GM19240 (cell line): ENCODE results near the gene PHACTR1.

ENCODE experiments used
- DNase-seq: peaks from one replicate; pipeline ENCODE4 v3.0.0; 2011; ENCODE audit warnings: low spot score; ENCODE audit not compliant: insufficient read length

Gene PHACTR1

DNA sequence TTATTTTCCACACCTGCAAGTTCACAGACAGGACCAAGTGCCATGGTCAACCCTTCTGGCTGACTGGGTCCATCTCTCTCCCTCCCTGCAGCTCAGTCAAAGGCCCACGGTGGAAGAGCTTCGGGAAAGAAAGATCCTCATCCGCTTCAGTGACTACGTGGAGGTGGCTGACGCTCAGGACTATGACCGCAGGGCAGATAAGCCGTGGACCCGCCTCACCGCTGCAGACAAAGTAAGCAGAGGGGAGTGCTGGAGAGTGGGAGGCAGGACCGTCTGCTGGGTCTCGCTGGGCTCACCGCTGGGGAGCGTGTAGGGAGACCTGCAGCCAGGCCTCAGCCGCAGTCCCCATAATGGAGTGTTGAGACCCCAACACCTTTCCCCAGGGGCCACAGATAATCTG, 566.8 kb downstream of the PHACTR1 start:
- DNase-seq = no peak

- no peak for DNase-seq
Observed at GRCh38 chr6:13284646-13285045, 568.1 kb downstream of the PHACTR1 start.

DNA sequence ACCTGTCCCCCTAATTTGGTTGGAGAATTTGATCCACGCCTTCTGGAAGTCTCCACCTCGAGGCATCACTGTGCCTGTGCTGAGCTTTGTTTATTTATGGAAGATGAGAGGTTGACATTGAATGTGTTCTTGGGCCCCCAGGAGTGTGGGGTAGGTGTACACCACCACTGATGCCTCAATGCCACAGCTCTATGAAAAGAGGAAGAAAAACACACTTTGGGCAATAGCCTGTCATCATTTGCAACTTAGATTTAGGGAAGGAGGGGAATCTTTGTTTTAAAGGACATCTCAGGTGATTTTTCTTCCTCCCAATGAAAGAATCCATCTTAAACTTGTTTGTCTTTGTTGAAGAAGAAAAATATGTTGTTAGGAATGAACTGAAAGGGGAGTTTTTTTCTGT, 569.1 kb downstream of the PHACTR1 start:
- no peak for DNase-seq

DNA sequence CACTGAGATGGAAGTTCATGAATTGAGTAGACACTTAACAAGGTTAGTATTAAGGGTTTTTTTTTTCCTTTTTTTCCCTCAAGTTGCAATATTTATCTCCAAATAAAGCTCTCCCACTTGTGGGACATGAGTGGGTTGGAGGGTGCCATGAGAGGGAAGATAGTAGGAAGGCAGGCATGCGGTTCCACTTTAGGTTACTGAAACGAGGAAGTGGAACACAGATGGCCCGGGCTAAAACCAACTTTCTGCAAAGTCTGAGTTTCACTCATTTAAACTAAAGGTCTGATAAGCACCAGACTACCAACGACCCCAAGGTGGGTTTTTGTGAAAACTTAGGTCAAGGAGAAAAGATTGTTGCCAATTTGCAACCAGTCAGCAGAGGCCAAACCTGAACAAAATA, 569.6 kb downstream of the PHACTR1 start:
- DNase-seq = no peak

DNA sequence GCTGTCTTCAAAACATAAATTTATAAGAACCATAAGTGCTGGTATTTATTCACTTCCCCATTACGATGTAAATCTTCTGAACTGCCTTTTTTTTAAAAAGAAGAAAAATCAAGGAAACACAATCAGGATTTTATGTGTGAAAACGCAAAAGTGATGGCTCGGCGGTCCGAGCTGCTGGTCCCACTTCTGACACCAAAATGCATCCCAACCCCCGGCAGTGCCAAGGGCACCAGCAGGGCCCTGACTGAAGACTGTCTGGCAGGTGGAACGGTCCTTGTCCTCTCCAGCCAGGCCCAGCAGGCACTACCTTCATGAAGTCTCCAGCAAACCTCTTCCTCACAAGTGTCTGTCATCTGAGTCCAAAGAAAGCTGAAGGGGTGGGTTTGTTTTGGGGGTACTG, 570.5 kb downstream of the PHACTR1 start:
- no peak for DNase-seq

DNA sequence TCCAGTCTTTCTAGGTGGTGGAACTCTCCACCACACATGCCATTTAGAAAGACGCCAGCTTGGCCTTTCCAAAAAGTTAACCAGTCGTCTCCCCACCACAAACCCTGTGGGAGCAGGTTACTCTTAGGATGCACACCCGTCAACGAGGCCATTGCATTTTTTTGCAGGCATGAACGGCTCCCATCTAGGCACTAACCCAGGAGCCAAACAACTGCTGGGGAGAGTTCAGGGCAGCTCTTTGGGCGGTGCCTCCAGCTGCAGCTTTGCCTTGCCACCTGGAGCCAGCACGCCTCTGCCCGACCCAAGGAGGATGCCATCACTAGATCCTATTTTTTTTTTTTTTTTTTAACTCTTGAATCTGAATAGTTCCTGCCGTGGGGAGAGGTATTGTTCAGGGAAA, 571.9 kb downstream of the PHACTR1 start:
- no peak for DNase-seq

- no peak for DNase-seq
Observed at GRCh38 chr6:13288969-13289391, 572.4 kb downstream of the PHACTR1 start.

DNA sequence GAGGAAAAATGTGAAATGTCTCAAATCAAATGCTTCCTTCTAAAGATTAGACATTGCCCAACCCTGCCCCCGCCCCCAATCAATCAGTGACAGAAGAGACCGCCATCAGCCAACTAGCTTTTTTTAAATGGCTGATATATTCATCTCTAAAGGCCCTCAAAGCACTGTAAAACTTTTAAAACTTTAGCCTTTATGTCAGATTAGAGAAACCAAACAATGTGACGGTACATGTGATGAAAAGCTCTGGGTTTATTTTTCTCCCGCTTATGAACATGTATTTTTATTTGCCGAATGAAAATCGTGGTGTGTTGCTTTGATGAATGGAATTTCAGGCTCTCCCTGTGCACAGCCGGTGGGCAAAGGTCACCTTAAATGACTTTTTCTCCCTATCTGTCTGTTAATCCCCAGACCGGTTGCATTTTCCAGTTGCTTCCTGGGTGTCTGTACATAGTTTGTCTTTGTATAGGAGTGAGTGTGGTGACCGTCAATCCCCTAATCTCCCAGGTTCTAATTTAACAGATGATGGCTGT, 573.3 kb downstream of the PHACTR1 start:
- DNase-seq = no peak

DNA sequence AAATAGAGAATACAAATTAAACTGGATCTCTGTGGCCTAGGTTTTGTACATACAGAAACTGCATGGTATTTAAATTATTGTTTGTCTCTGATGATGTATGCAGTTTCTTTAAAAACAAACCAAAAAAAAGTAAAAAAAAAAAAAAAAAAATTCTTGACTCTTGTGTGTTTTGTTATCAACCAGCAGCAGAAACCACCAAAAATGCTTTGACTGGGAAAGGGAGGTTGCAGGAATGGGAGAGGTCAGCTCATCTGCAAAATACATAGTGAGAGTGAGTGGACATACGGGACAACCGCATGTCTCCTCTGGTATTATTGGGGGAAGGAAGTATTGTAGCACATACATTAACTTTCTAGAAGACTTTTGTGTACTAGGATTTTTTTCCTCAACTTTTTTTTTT, 573.8 kb downstream of the PHACTR1 start:
- DNase-seq = no peak

DNA sequence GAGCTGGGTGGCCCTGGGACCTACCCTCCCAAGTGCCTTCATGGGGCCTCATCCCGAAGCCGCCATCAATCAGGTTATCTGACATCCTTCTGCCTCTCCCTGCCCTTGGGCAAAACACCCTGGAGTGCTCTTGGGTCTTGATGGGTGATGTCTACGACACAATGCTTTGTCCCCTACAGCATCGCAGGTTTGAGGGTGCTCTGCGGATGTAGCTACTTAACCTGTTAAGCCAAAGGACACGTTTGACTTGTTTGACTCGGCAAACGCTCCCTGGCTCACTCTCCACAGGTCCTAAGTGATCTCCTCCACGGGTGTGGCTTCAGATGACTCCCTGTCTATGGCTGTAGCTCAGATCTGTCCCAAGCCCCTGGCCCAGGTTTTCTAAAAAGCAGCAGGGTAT, 576.2 kb downstream of the PHACTR1 start:
- no peak for DNase-seq

DNA sequence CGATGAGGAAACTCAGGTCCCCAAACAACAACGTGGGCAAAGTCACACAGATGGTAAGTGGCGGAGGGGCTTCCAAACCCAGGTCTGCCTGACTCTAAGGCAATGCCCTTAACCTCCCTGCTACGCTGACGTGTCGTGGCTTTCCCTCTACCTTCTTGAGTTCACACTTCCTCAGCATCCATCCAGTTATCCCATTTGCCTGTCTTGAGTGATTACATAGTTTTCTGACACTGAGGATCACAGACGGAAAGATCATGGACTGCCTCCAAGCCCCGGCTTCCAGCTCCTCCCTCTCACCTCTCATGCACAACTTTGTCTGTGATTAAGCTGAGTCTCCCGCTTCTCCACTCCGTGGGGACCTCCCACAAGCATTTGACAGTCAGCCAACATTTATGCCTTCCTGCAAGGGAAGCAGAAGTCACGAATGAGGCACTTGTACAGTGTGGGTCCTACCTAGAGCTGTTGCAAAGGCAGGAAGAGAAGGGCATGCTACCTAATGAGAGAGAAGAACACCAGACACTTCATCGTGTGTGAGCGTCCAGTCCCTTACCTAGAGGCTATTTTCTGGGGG, 578.0 kb downstream of the PHACTR1 start:
- DNase-seq = no peak

- no peak for DNase-seq
Observed at GRCh38 chr6:13295576-13295975, 579.0 kb downstream of the PHACTR1 start.

DNA sequence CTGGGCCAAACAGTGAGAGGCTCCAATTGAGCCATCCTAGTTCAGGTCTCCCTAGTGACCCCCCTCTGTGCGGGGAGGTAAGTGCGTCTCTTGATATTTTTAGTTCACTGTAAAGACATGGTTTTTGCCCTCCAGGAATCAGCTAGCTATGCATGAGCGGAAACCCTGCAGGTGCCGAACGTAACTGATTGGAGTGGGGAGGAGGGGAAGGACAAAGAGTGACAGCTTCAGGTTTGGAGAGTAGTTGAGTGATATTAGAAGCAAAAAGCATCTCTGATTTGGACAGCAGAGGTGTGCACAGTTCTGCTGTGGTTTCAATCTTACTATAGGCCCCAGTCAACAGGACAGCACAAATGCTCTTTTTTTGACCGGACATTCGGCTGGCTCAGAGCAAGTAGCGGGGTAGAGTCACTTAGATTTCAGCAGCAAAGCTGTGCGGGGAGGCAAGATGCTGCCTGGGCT, 580.0 kb downstream of the PHACTR1 start:
- no peak for DNase-seq

GRCh38 chr6:13297391-13297790, 580.8 kb downstream of the PHACTR1 start:
- DNase-seq = no peak

GRCh38 chr6:13298446-13298845, 581.9 kb downstream of the PHACTR1 start:
- DNase-seq = no peak

DNA sequence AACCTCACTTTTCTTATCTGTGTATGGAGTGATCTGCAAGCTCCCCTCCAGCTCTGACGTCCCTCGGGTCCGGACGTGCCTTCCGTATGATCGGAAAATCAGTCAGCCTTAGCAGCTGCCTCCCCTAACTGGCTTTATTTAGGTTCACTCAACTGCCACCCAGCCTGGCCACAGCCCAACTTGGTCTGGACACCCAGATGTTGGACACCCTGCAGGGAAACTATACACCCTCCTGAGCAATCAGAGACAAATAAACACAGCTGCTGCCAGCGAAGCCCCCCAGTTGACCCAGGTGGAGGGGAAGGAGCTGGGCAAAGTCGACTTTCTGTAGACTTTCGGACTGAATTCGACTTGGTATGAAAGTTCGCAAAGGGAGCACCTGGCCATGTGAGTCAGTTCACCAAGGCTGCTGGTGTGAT, 582.8 kb downstream of the PHACTR1 start:
- no peak for DNase-seq

GRCh38 chr6:13299918-13300317, 583.4 kb downstream of the PHACTR1 start:
- DNase-seq = no peak

DNA sequence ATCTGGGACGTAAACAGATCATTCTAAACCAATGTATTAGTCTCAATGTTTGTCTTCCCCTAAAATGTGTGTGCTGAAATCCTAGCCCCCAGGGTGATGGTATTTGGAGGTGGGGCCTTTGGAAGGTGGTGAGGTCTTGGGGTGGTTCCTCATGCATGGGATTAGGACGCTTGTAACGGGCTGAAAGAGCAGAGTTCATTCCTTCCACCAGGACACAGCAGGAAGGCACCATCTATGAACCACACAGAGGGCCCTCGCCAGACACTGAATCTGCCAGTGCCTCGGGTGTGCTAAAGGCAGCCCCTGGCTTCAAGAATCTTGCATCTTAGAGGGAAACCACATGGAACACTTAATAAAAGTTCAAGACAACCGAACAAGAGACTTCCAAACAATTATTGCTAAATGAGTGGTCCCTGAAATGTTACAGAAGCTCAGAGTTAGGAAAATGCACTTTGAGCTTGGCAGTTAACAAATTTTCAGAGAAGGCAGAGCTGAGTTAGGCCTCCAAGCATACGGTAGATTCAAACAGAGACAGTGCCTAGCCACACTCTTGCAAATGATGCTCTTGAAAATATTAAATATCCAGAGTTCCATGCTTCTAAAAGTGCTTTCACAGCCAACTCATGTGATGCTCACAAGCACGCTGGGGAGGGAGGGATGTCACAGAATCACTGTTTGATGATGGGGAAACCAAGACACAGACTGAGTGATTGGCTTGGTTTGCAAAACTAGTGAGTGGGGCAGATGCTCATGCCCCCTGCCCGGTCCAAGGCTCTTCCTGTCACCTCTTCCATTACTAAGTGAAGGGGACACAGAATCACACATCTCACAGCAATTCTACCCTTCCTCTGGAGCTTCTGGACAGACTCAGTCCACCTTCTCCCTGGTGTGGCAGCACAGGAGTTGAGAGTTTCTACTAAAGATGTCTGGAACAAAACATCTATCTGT, 584.4 kb downstream of the PHACTR1 start:
- DNase-seq = no peak

DNA sequence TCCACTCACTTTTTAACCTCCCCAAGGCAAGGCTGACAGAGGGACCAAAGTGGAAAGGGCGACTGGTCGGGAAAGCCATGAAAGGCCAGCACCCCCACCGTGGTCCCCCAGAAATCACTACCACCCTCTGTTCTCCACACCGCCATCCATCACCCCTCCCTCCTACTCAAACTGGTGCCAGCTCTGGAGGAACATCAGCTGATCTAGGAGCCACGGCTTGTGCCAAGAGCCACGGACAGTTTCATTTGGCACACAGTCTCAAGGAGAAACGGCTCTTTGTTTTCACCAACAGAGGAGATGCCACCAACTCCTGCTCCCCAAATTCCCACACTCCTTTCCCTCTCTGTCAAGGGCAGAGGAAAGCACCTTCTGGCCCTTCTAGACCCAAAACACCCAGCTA, 585.7 kb downstream of the PHACTR1 start:
- no peak for DNase-seq

DNA sequence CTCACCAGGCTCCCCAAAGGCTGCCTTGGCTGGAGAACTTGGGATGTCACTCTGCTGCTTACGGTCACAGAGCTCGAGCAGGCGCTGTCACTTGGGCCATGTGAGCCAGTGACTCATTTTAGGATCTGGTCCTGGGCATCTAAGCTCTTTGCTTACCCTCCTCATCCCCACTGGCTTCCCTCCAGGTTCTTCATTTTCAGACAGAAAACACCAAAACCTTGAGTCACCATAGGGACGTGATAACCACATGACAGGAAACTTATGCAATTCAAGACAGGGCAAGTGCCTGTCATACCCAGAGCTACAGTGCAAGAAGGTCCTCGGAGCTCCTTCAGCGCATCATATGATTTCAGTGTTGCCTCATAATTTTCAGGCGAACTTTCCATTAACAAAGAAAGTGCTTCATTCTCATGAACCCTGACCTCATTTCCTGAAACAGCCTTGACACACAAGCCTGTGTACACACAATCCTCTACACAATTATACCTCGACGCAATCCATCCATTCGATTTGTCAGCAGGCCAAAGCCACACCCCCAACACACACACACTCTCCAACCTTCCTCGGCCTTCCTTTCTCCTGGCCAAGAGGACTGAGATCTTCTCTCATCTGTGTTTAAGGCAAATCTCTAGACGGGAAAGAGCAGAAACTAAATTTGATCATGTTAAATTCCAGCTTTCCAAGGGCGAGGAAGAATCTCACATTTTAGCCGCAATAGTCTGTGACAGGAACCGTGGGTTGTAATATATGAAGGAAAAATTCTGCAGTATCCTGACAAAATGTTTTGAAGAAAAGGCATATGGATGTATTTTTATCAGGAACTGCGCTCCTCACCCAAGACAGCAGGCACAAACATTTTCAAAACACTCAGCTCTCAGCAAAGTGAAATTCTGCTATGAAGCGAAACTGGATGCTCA, 586.4 kb downstream of the PHACTR1 start:
- DNase-seq = peak; percentile 62

GRCh38 chr6:13303668-13304017, 587.1 kb downstream of the PHACTR1 start:
- DNase-seq = peak; percentile 57

DNA sequence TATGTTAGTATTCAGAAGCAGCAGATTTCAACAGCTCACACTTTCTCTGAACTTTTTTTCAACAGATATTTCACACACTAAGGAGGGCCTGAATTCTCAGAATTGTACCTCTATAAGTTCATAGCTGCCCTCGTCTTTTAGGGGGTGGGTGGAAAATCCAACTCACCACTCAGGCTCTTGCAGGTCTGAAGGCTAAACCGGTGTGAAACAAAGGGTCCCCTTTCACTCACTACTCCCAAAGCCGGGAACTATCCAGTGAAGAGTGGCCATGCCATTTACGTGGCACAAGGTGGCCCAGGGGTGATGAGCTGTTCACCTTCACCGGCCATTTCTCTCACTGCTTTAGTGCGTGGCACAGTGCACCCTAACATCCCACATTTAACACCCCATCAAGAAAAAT, 587.5 kb downstream of the PHACTR1 start:
- DNase-seq = no peak
